HG03066 (cell line): ENCODE data around the gene RHOH.
"Not testable (repeated sequence)": the region's sequence is repeated elsewhere in the genome, so short reads cannot be mapped to it uniquely, and the experiment has no call there.

Source experiments
- ATAC-seq: cut with Tn5 transposase; IDR thresholded peaks from one replicate; pipeline ENCODE4 v1.9.1; 2021; ENCODE audit warnings: low read depth; ENCODE audit not compliant: unreplicated experiment

RHOH gene, protein sequence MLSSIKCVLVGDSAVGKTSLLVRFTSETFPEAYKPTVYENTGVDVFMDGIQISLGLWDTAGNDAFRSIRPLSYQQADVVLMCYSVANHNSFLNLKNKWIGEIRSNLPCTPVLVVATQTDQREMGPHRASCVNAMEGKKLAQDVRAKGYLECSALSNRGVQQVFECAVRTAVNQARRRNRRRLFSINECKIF

DNA sequence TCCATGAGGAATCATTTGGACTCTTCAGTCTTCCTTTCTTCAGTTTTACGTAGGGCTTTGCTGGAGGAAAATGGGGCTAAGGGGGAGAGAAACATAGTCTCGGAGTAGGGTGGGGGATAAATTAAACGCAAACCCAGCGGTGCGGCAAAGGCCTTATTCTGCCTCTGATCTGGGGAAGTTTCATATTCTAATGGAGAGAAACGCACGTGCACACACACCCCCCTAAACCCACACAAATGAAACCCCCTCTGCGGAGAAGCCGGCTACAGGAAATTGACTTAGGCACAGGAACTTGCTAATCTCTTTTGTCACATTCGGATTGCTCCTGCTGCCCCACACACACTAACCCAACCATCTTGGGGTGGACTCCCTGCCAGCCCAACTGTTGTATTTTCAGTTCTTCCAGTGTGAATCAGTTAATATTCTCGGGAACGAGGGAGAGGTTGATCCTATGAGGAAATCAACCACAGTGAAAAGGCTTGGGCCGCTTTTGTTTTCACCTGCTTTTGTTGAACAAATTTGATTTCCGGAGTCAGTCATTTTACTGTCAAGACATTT, at the start of gene RHOH:
TSS of gene RHOH (plus strand) at position 308 of the 558 bp plus-strand sequence. CDS start 46,356 bp downstream, outside the sequence.
- ATAC-seq: no peak

DNA sequence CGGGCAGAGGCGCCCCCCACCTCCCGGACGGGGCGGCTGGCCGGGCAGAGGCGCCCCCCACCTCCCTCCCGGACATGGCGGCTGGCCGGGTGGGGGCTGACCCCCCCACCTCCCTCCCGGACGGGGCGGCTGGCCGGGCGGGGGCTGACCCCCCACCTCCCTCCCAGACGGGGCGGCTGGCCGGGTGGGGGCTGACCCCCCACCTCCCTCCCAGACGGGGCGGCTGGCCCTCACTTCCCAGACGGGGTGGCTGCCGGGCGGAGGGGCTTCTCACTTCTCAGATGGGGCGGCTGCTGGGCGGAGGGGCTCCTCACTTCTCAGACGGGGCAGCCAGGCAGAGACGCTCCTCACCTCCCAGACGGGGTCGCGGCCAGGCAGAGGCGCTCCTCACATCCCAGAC, 49.3 kb upstream of the RHOH start:
- ATAC-seq: not testable (repeated sequence)

DNA sequence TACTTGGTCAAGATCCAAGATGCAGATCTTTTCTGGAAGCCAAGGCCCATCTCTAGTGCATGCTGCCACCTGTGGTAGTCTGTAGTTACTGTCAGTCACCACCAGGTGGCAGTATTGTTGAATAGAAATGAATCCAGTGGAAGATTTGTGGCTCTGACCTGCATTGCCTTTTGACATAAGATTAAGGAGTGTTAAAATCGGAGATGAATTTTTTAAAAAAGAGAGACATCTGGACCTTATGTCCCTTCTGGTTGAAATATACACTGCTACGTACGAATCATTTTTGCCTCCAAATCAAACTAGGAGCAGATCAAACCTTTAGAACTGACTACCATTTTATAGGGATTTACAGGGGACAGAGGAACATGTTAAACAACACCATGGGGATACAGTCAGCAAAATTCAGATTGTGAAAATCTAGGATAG, 46.9 kb upstream of the RHOH start:
- ATAC-seq: no peak

GRCh38 chr4:40150932-40151331, 45.9 kb upstream of the RHOH start:
- no peak for ATAC-seq

DNA sequence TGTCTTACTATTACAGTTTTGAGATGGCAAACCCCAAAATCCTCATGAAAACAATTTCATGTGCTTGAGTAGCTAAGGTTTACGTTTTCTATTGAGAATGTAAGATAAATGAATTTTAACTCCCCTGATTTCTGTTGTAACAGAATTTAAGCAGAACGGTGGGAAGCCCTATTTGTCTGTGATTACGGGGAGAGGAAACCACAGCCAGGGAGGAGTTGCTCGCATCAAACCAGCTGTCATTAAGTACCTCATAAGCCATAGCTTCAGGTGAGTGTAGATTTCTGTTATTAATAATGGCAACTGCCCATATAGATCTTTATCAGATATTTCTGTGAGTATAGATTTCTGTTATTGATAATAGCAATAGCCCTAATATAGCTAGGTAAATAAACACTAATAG, 44.2 kb upstream of the RHOH start:
- ATAC-seq: no peak

DNA sequence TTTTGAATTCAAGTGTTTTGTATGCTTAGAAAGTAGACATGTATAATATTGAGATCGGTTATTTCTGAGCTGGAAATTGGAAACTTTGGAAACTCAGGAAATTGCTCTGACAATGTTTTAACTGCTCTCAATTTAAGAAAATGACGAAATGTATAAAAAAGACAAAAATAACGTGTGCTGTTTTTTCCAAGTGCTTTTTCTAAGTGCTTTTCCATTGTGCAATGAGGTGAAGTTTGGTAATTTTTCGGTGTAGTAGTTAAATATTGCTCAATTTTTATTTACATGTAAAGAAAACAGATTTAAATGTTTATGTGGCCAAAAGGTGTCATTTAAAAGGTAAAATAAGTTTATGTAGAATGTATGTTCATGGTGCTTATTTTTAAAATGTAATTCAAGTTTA, 39.4 kb upstream of the RHOH start:
- ATAC-seq: no peak

DNA sequence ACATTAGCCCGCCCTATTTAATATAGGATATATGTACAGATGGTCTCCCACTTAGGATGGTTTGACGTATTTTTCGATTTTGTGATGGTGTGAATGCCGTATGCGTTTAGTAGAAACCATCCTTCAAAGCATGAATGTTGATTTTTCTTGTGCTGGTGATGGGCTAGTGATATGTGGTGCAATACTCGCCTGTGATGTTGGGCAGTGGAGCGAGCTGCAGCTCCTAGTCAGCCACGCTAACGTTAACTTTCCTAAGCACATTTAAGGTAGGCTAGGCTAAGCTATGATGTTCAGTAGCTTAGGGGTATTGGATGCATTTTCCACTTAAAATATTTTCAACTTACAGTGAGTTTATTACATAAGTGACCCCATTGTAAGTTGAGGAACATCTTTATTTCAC, 36.6 kb upstream of the RHOH start:
- ATAC-seq: no peak

DNA sequence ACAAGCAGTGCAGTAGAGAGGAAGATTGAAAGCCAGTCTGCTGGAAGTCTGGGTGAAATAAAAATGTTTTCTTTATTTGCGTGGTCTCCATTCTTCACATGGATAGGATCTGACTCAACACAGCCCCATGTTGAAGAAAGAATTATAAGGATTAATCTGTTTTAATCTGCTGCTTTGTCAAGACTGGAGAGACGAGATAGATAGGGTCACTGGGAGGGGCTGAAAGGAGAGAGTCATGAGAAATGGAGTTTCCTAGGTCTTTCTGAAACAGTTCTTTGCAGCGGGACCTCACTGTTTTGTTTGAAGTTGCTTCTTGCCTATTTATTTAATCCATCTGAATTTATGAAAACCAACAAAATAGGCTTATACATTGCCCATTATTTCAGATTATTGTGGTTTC, 32.4 kb upstream of the RHOH start:
- ATAC-seq: no peak

- ATAC-seq: no peak
Observed at GRCh38 chr4:40165916-40166315, 30.9 kb upstream of the RHOH start.

GRCh38 chr4:40168070-40168469, 28.8 kb upstream of the RHOH start:
- no peak for ATAC-seq

GRCh38 chr4:40170588-40170987, 26.2 kb upstream of the RHOH start:
- peak; percentile 70 for ATAC-seq

GRCh38 chr4:40173470-40173875, 23.4 kb upstream of the RHOH start:
- peak; percentile 79 for ATAC-seq

DNA sequence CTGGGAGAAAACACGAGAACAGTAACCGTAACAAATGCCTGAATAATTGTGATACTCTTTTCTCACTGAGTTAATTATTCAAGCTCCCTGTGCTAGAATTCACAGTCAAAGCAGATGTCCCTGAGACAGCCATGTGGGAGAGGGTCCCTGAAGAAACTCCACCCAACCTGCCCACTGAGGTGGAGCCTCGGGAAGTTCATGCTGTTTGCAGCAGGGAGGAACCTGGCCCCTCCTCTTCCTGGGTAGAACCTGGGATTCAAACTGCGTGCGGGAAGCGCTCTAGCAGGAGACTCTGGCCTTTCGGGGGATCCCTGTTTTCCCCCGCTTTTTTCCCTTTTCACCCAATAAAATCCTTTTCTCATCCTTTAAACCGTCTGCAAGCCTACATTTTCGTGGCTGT, 20.2 kb upstream of the RHOH start:
- ATAC-seq: no peak

GRCh38 chr4:40177591-40177990, 19.2 kb upstream of the RHOH start:
- ATAC-seq: no peak

DNA sequence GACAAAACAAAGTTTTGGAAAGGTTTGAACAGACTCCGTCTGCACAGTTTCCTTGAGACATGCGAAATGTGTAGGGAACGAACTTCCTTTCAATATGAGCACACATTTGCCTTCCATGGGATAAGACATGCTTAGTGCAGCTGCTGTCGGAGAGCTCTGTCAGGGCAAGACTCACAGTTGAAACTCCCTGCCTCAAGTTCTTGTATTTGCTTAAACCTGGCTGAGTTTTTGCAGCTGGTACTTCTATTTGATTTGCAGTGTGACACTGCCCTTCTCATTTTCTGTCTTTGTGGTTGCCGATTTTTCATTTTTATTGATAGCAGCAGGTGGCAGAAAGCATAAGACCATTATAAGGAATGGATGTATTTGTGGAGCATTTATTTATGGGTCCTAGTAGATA, 18.2 kb upstream of the RHOH start:
- no peak for ATAC-seq

GRCh38 chr4:40179360-40179759, 17.5 kb upstream of the RHOH start:
- ATAC-seq: no peak

- ATAC-seq: no peak
Observed at GRCh38 chr4:40180356-40180755, 16.5 kb upstream of the RHOH start.

- no peak for ATAC-seq
Observed at GRCh38 chr4:40182001-40182400, 14.8 kb upstream of the RHOH start.

DNA sequence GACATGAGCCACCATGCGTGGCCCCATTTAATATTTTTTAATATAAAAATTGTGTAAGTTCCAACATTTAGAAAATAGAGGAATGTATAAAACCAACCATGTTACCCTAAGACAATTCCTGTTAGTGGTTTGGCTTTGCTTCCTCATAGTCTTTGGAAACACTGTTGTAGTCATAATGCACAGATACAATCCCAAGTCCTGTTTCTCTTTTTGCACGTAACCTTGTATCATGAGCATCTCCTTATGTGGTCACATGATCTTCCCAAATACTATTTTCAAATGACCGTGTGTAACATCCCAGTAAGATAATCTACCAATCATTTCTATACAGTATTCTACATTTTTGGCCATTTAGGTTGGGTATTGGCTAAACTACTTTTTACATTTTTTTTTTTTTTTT, 13.9 kb upstream of the RHOH start:
- ATAC-seq: no peak

- no peak for ATAC-seq
Observed at GRCh38 chr4:40183615-40184411, 13.0 kb upstream of the RHOH start.

GRCh38 chr4:40185830-40186664, 10.8 kb upstream of the RHOH start:
- ATAC-seq: no peak
